EL (cell line): ENCODE results near the gene SPI1.

Experiments
- DNase-seq: peaks from one replicate; pipeline ENCODE4 v3.0.0-alpha.2; 2016

SPI1 gene

DNA sequence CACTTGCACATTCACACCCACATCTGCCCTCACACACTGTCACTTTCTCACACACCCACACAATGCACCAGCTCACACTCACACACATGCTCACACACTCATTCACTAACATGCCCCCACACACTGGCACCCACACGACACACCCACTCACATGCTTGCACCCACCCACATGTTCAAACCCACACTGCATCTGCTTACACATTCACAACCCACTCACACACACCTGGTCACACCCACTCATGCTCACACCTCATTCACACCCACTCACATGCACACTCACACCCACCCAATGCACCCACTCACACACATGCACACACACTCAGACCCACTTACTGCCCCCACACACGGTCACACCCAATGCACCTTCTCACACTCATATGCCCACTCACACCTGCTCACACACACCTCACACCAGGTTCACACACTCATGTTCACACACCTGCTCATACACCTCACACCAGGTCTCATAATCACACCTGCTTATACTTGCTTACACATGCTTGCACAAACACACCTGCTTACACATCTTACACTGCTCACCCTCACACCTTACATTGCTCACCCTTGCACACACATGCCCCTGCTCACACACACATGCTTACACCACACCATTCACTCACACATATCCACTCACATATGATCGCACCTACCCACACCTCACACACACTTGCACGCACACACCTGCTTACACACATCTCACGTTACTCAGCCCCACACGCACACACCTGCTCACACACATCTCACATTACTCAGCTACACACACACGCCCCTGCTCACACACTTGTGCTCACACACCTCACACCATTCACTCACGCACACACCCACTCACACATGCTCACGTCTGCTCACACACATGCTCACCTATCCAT is 22.0 kb downstream of the SPI1 start:
- no peak for DNase-seq

- DNase-seq: peak; percentile 91
These were observed 22.8 kb downstream of the SPI1 start for GRCh38 chr11:47355283-47356128.

DNA sequence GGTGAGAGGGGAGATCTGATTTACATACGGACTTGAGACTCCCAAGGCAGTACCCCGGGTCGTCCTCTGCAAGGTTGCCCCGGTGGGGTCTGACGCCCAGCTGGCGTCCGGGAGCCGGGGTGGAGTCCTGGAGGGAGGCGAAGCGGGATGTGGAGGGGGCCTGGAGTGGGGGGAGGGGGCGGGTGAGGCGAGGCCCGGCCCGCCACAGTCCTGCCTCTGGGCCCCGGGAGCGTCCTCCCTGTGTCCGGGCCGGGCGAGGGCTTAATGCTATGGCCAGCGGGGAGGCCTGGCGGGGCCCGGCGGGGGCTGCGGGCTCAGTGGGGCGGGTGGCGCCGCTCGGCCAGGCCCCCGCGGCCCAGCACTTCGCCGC is 23.4 kb downstream of the SPI1 start:
- DNase-seq: no peak

GRCh38 chr11:47353978-47354774 is 24.2 kb downstream of the SPI1 start:
- DNase-seq: no peak

- DNase-seq: no peak
These were observed 25.8 kb downstream of the SPI1 start, which contains the start of gene MYBPC3 for GRCh38 chr11:47352556-47352955. MYBPC3 (minus strand) TSS chr11:47352702; CDS start chr11:47352647, 55 bp downstream.

- DNase-seq: no peak
These were observed 26.9 kb downstream of the SPI1 start for GRCh38 chr11:47351156-47352126.

- DNase-seq: no peak
These were observed 28.0 kb downstream of the SPI1 start for GRCh38 chr11:47350315-47350714.

- no peak for DNase-seq
These were observed 28.7 kb downstream of the SPI1 start for GRCh38 chr11:47349521-47350095.

DNA sequence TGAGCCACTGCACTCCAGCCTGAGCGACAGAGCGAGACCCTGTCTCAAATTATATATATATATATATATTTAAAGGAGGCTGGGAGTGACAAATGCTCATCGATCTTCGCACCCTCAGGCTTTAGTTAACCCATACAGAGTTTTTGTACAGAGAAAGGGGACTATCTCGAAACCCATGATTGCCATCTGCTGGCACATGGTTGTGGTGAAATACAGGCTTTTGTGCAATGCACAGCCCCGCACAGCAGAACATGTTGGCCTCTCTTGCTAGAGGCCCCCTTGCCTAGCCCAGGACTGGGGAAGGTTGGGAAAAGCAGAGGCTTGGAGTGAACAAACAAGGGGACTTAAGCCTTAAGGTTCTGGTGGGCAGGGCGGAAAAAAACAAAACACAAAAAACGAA is 29.5 kb downstream of the SPI1 start:
- DNase-seq: peak; percentile 40

- no peak for DNase-seq
These were observed 30.1 kb downstream of the SPI1 start for GRCh38 chr11:47348131-47348802.

DNA sequence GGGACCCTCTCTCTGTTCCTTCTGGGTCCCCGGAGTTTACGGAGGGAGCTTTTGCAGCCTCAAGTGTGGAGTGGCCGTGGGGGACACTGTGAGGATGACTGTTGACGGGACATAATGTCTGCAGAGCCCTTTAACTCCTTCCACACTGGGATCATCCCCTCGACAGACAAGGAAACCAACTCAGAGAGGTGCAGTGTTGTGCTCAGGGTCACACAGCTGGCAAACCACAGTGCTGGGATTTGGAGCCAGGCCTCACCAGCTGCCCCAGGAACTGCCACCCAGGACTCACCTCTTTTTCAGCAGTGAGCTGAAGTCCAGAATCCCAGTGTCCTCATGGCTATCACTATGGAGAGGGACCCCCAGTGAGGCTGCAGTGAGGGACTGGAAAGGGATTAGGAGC is 31.2 kb downstream of the SPI1 start:
- no peak for DNase-seq

DNA sequence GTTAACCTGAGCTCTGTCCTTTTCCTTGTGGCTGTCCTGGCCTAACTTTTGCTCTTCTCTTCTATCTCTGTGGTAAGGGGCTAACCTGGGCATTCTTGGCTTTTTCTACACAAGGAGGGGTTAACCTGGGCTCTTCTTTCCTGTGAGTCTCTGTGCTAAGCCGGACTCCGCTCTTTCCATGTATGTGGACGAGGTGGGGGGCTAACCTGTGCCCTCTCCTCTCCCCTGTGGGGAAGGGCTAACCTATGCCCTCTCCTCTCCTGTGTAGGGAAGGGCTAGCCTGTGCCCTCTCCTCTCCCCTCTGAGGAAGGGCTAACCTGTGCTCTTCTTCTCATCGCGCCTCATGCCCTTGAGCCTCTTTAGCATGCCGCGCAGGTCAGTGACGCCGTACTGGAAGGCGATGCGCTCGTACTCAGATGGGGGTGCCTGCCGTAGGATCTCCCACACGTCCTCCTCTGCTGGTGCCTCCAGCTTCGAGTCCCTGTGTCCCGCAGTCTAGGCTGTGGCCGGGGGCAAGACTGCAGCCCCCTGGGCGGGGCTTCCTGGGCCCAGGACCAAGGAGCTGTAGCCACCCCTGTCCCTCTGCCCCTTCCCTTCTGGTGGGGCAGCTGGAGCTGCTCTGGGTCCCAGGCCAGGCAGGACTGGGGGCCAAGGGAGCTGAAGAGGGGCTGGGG is 32.3 kb downstream of the SPI1 start:
- no peak for DNase-seq

- no peak for DNase-seq
These were observed 35.5 kb downstream of the SPI1 start for GRCh38 chr11:47342854-47343253.

DNA sequence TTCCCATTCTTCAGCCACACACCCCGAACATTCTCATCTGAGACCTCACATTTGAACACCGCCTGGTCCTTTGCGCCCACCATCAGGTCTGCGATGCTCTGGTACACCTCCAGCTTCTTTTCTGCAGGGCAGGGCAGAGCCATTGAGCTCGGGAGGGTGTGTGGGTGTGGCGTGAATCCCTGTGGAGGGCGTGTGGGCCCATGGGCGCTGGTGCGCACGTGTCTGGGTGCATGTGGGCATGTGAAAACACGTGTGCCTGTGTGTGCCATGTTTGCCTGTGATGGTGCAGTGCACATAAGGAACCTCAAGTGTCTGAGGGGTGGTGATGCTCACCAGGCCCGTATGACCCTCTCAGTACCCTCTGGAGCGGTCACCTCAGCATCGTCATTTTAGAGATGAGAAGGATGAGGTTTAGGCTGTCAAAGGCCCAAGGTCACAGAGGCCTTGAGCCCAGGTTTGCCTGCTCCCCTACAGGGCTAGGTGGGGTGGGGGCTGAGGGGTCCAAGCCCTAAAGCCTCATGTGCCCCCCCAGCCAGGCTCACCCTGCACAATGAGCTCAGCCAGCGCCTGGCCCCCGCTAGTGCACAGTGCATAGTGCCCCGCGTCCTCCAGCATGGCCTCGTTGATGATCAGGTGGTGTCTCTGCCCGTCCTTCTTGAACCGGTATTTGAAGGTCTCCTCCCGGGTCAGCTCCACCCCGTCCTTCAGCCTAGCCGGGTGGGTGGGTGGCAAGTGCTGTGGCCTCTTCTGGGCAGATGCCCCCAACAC is 36.1 kb downstream of the SPI1 start:
- DNase-seq: no peak

DNA sequence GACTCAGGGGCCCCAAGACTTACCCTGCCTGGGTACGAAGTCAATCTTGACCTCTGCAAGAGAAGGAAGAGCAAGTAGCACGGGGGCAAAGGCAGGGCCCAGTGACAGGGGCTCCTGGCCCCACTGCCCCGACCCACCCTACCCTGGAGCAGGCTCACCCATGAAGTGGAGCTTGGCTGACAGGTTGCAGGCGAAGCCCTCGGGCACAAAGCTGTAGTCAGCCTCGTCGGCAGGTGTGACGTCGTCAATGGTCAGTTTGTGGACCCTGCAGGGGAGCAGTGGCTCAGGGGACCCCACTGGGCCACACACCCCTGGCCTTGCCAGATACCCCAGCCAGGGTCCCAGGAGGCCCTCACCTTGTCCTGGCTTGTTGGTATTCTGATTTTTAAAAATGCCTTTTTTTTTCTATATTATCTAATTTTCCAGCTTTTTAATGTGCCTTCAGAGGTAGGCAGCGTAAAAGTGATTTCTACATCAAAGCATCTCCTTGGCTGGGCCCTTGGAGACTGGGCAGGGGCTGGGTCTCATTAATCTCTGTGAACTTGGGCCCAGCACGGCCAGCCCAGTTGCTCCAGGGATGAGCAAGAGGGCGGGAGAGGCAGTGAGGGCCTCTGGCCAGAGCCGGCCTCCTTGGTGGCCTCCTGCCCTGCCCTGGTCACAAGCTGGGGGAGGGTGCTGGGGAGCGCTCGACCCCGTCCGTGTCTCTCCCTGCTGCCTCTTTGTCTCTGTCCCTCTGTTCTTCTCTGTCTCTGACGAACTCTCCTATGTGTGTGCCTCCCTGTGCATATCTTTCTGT is 37.2 kb downstream of the SPI1 start:
- DNase-seq: no peak

DNA sequence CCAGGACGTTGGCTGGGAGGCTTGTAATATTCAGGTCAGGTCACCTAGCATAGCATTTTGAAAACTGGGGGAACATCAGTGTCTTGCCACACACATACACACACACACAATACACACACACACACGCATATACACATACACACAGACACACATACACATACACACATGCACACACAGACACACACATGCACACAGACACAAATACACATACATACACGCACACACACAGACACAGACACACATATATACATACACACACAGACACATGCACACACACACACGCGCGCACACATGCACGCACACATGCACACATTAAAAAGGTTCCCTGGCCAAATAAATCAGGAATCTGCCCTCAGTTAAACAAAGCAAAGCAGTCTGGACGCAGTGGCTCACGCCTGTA is 38.3 kb downstream of the SPI1 start:
- DNase-seq: no peak

GRCh38 chr11:47338396-47339241 is 39.7 kb downstream of the SPI1 start:
- DNase-seq: no peak
